H9 (cell line): ENCODE data around the gene MRFAP1. TPM values are rescaled to one million over a fixed set of nuclear protein-coding genes. Genes with fewer than 3 reads are reported as not detected.

Experiments
- DNase-seq: peaks from one replicate; pipeline ENCODE4 v3.0.0-alpha.2; 2017
- H2AFZ ChIP-seq: one replicate; pipeline ENCODE4 v1.6.1; 2013; ENCODE audit warnings: mild to moderate bottlenecking, low read length, control low read depth, moderate library complexity
- H2AK5ac ChIP-seq: 2 replicates; pipeline ENCODE4 v1.6.1; 2013; ENCODE audit warnings: low read length, control low read depth, mixed read lengths; ENCODE audit not compliant: insufficient read length
- H2BK120ac ChIP-seq: one replicate; pipeline ENCODE4 v1.6.1; 2013; ENCODE audit warnings: low read depth, mild to moderate bottlenecking, low read length, control low read depth, inconsistent platforms; ENCODE audit not compliant: poor library complexity, severe bottlenecking
- H2BK12ac ChIP-seq: 2 replicates; pipeline ENCODE4 v1.6.1; 2013; ENCODE audit warnings: low read length, control low read depth, mixed read lengths, low read depth; ENCODE audit not compliant: insufficient read length
- H2BK15ac ChIP-seq: 2 replicates; pipeline ENCODE4 v1.6.1; 2013; ENCODE audit warnings: low read depth, low read length, control low read depth
- H2BK20ac ChIP-seq: one replicate; pipeline ENCODE4 v1.6.1; 2013; ENCODE audit warnings: low read depth, mild to moderate bottlenecking, low read length, control low read depth, inconsistent platforms; ENCODE audit not compliant: poor library complexity, severe bottlenecking
- H2BK5ac ChIP-seq: 2 replicates; pipeline ENCODE4 v1.6.1; 2013; ENCODE audit warnings: low read length, control low read depth, mixed read lengths; ENCODE audit not compliant: insufficient read length
- H3K14ac ChIP-seq: 2 replicates; pipeline ENCODE4 v1.6.1; 2013; ENCODE audit warnings: low read length, control low read depth; ENCODE audit not compliant: insufficient read depth
- H3K18ac ChIP-seq: 2 replicates; pipeline ENCODE4 v1.6.1; 2013; ENCODE audit warnings: low read depth, mild to moderate bottlenecking, mixed read lengths, low read length, control low read depth; ENCODE audit not compliant: insufficient read length
- H3K23ac ChIP-seq: 2 replicates; pipeline ENCODE4 v1.6.1; 2013; ENCODE audit warnings: low read length, control low read depth, mixed read lengths, low read depth; ENCODE audit not compliant: insufficient read length
- H3K23me2 ChIP-seq: 2 replicates; pipeline ENCODE4 v1.6.1; 2013; ENCODE audit warnings: low read depth, mild to moderate bottlenecking, mixed read lengths, low read length, control low read depth; ENCODE audit not compliant: insufficient read length, poor library complexity, severe bottlenecking
- H3K27ac ChIP-seq: 2 replicates; pipeline ENCODE4 v1.5.1; 2013; ENCODE audit warnings: low read length, control low read depth, mixed read lengths, low read depth; ENCODE audit not compliant: insufficient read length
- H3K27me3 ChIP-seq: 2 replicates; pipeline ENCODE4 v1.6.1; 2013; ENCODE audit warnings: low read length, control low read depth, inconsistent platforms; ENCODE audit not compliant: insufficient read depth
- H3K4ac ChIP-seq: 2 replicates; pipeline ENCODE4 v1.6.1; 2013; ENCODE audit warnings: low read depth, mild to moderate bottlenecking, control low read depth, inconsistent platforms, low read length, moderate library complexity
- H3K4me1 ChIP-seq: 2 replicates; pipeline ENCODE4 v1.6.1; 2013; ENCODE audit warnings: low read length, control low read depth, inconsistent platforms; ENCODE audit not compliant: insufficient read depth
- H3K4me2 ChIP-seq: 2 replicates; pipeline ENCODE4 v1.6.1; 2013; ENCODE audit warnings: low read length, control low read depth, mixed read lengths; ENCODE audit not compliant: insufficient read length, insufficient read depth
- H3K56ac ChIP-seq: 2 replicates; pipeline ENCODE4 v1.6.1; 2013; ENCODE audit warnings: low read depth, mild to moderate bottlenecking, mixed read lengths, low read length, control low read depth; ENCODE audit not compliant: insufficient read length
- H3K79me1 ChIP-seq: 2 replicates; pipeline ENCODE4 v1.6.1; 2013; ENCODE audit warnings: low read depth, mild to moderate bottlenecking, moderate library complexity, low read length, control low read depth, inconsistent platforms; ENCODE audit not compliant: insufficient read depth, poor library complexity, severe bottlenecking
- H3K79me2 ChIP-seq: 2 replicates; pipeline ENCODE4 v1.6.1; 2013; ENCODE audit warnings: low read length, control low read depth, inconsistent platforms; ENCODE audit not compliant: insufficient read depth
- H3K9ac ChIP-seq: 2 replicates; pipeline ENCODE4 v1.6.1; 2013; ENCODE audit warnings: low read length, control low read depth, mixed read lengths; ENCODE audit not compliant: insufficient read length; ENCODE audit errors: extremely low read depth
- H3K9me3 ChIP-seq: one replicate; pipeline ENCODE4 v1.6.1; 2013; ENCODE audit warnings: low read depth, low read length, inconsistent platforms; ENCODE audit not compliant: control insufficient read depth
- H3T11ph ChIP-seq: one replicate; pipeline ENCODE4 v1.6.1; 2013; ENCODE audit warnings: mild to moderate bottlenecking, low read length, control low read depth, inconsistent platforms
- H4K20me1 ChIP-seq: one replicate; pipeline ENCODE4 v1.6.1; 2013; ENCODE audit not compliant: control insufficient read depth, insufficient read length, insufficient read depth
- H4K5ac ChIP-seq: 2 replicates; pipeline ENCODE4 v1.6.1; 2013; ENCODE audit warnings: low read depth, mild to moderate bottlenecking, mixed read lengths, low read length, control low read depth; ENCODE audit not compliant: insufficient read length
- H4K8ac ChIP-seq: replicated peaks from 2 replicates; pipeline ENCODE4 v1.6.1; 2013; ENCODE audit warnings: low read length, control low read depth, mixed read lengths, low read depth; ENCODE audit not compliant: insufficient read length
- H4K91ac ChIP-seq: 2 replicates; pipeline ENCODE4 v1.6.1; 2013; ENCODE audit warnings: low read depth, mild to moderate bottlenecking, moderate library complexity, mixed read lengths, low read length, control low read depth; ENCODE audit not compliant: insufficient read length
- H3K27ac Mint-ChIP-seq, 3 experiments: 2 replicates in 2 of 3; 3 replicates in 1 of 3; pipeline ENCODE4 v1.8.0; 2020 to 2021; ENCODE audit warnings: mixed read lengths in 3 of 3, mild to moderate bottlenecking in 1 of 3, moderate library complexity in 1 of 3
- H3K27me3 Mint-ChIP-seq: 2 replicates; pipeline ENCODE4 v1.8.0; 2021; ENCODE audit warnings: low read depth, mild to moderate bottlenecking, moderate library complexity, mixed read lengths
- H3K36me3 Mint-ChIP-seq, 3 experiments: 2 replicates in 2 of 3; 3 replicates in 1 of 3; pipeline ENCODE4 v1.8.0; 2020 to 2021; ENCODE audit warnings: low read depth in 3 of 3, mixed read lengths in 3 of 3; ENCODE audit not compliant: insufficient read depth in 1 of 3
- H3K4me1 Mint-ChIP-seq, 2 experiments: 2 replicates each; pipeline ENCODE4 v1.8.0; 2020; ENCODE audit warnings: mixed read lengths in 2 of 2
- H3K4me3 Mint-ChIP-seq, 2 experiments: 2 replicates in 1 of 2; 3 replicates in 1 of 2; pipeline ENCODE4 v1.8.0; 2020 to 2021; ENCODE audit warnings: mild to moderate bottlenecking in 2 of 2, mixed read lengths in 2 of 2, moderate library complexity in 1 of 2
- H3K9me3 Mint-ChIP-seq, 2 experiments: 2 replicates in 1 of 2; 3 replicates in 1 of 2; pipeline ENCODE4 v1.8.0; 2020; ENCODE audit warnings: mild to moderate bottlenecking in 2 of 2, mixed read lengths in 2 of 2, moderate library complexity in 1 of 2
- WGBS: extraction: QIAGEN DNeasy Blood & Tissue Kit; methylation state at CpG from one replicate; pipeline ENCODE4 v1.1.7; 2013; ENCODE audit warnings: missing lambda C conversion rate, low lambda C conversion rate, mixed read lengths; ENCODE audit not compliant: insufficient read length; ENCODE audit errors: extremely low coverage; 5-methylcytosine and 5-hydroxymethylcytosine counted together
- total RNA-seq: library from RNA; stranded (reverse); gene quantifications from 2 replicates; pipeline ENCODE4 v1.2.1, GENCODE V29; 2021
- TF ChIP-seq, protein P1 (sequence below): fragments of 200-600 bp; sonication (generic); conservative IDR thresholded peaks from 3 replicates; pipeline ENCODE4 v1.8.0; 2021; ENCODE audit warnings: antibody characterized with exemption, mild to moderate bottlenecking

MRFAP1 gene
- total RNA-seq, 1 experiment from 2014 or later: 328 TPM

DNA sequence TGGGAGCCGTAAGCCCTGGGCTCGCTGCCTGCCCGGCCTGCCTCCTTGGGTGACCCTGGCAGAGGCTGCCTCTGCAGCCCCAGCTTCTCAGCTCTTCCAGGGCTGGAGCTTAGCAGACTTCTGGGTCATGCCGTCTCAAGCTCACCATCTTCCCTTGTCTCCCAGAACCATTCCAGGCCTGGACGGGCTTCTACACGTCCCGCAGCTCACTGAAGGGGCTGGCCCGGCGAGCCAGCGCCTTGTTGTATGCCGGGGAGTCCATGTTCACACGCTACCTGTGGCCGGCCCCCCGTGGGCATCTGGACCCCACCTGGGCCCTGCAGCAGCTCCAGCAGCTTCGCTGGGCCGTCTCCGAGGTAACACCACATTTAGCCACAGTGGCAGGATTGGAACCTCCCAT is 43.5 kb upstream of the MRFAP1 start:
- Histone ChIP-seq H3K18ac (no peak overlapping the region), H3K9me3 (no peaks in the 10 kb centered on the region), H3K4me2 (no peak overlapping the region), H2BK120ac (no peak overlapping the region), H2BK12ac (no peak overlapping the region), H4K5ac (no peak overlapping the region), H2BK15ac (no peak overlapping the region), H3K27ac (no peak overlapping the region), H3K14ac (no peak overlapping the region), H3K23ac (no peak overlapping the region), H3K4ac (no peak overlapping the region), H3K9ac (no peak overlapping the region), H4K91ac (no peak overlapping the region), H3K27me3 (no peaks in the 10 kb centered on the region), H3K4me1 (no peaks in the 10 kb centered on the region), H2BK5ac (no peak overlapping the region), H2AFZ (no peak overlapping the region), H2AK5ac (no peak overlapping the region), H3K79me1 (no peaks in the 10 kb centered on the region), H3K23me2 (no peaks in the 10 kb centered on the region), H3K56ac (no peak overlapping the region), H4K8ac (no peak overlapping the region), H4K20me1 (no peaks in the 10 kb centered on the region), H3T11ph (no peak overlapping the region), H3K79me2 (no peaks in the 10 kb centered on the region), H2BK20ac (no peak overlapping the region)
- no CpG with 5 or more reads among the region's 17 CpGs for WGBS
- Mint-ChIP-seq H3K4me1 (0 out of 4 replicates have a peak, but pooled peaks cover 0 to 8% of the 10 kb centered on the region in 2 experiments), H3K36me3 (peaks cover 0 to 4% (median 0%) of the 10 kb centered on the region in 3 experiments; a peak in 2 of 7 replicates), H3K27ac (no peak overlapping the region), H3K27me3 (no peaks in the 10 kb centered on the region; the same call in none of the 2 replicates), H3K4me3 (no peak overlapping the region), H3K9me3 (no peaks in the 10 kb centered on the region; a peak in 1 of 5 replicates)
- TF ChIP-seq, protein P1, sequence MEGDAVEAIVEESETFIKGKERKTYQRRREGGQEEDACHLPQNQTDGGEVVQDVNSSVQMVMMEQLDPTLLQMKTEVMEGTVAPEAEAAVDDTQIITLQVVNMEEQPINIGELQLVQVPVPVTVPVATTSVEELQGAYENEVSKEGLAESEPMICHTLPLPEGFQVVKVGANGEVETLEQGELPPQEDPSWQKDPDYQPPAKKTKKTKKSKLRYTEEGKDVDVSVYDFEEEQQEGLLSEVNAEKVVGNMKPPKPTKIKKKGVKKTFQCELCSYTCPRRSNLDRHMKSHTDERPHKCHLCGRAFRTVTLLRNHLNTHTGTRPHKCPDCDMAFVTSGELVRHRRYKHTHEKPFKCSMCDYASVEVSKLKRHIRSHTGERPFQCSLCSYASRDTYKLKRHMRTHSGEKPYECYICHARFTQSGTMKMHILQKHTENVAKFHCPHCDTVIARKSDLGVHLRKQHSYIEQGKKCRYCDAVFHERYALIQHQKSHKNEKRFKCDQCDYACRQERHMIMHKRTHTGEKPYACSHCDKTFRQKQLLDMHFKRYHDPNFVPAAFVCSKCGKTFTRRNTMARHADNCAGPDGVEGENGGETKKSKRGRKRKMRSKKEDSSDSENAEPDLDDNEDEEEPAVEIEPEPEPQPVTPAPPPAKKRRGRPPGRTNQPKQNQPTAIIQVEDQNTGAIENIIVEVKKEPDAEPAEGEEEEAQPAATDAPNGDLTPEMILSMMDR: no peak
- no peak for DNase-seq
